GM18909 (cell line): ENCODE data around the gene ADCY1.
A peak's percentile ranks its signal among the peaks of the same experiment; 100 is the strongest.
"Not testable (repeated sequence)": the region's sequence is repeated elsewhere in the genome, so short reads cannot be mapped to it uniquely, and the experiment has no call there.

ENCODE experiments used
- ATAC-seq: cut with Tn5 transposase; IDR thresholded peaks from one replicate; pipeline ENCODE4 v1.9.1; 2021; ENCODE audit warnings: mild to moderate bottlenecking; ENCODE audit not compliant: unreplicated experiment, poor library complexity

The ADCY1 gene

DNA sequence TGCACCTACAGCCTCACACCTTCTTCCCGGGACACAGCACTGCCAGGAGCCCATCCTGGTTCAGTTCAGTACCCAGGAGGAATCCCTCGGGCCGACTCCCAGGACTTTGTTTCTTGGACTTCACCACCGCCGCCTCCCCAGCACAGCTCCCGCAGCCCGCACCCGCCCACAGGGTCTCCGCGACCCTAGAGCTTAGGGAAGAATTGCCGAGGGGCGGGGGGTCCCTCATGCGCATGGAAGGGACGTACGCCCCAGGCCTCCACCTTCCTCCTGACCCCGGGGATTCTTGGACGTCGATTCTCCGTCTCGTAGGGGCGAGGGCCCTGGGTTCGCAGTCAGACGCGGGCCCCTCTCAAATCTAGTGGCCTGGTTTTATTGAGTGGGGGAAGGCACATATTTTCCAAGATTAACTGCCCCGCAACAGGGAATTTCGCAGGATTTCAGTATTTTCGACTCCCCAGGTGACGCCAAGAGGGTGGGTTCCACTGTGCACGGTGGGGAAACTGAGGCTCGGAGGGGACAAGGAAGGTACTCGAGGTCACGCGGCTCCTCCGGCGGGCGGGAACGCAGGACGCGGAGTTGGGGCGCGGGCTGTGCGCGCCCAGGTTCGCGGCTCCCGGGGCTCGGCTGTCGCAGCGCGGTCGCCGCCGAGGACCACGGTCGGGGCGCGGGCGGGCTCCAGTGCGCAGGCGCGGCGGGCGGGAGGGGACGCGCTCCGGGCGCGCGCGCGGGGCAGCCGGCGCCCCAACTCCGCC is at the start of gene ADCY1:
Gene ADCY1, plus strand, starts transcription at position 708 of the 755 bp plus-strand sequence. CDS start 176 bp downstream, outside the sequence.
- peak; percentile 21 for ATAC-seq

DNA sequence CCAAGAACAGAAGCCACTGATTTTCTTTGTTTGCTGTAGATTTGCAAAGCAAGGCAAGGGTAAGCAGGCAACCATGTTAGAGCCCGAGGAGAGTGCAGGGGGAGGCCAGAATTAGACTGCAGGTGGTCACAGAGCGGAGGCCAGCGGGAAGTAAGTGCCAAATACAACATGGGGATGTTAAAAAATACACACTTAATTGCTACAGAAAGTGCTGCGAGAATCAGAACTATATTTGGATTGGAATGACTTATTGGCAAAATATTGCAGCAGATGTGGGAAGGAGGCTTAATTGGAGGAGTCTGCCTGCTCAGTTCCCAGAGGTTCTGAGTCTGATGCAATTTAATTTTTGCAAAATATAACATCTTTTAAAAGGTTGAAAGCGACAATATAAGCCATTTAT is 49.7 kb upstream of the ADCY1 start:
- no peak for ATAC-seq

DNA sequence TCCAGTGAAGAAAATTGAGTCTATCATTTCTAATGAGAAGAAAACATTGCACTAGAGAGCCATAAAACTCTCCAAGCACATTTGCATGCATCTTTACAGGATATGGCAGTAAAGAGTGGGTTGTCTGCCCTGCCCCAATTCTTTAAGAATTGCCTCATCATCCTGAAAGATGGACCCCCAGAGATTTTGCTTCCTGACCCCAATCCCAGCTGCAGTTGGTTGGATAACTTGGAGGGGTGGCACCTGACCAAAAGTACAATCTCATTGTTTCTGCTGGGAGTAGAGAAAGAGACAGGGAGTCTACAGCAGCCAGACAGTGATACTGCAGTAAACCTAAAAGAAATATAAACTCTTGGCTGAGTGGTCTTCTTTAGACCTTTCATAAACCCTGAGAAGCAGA is 49.1 kb upstream of the ADCY1 start:
- ATAC-seq, result no peak

DNA sequence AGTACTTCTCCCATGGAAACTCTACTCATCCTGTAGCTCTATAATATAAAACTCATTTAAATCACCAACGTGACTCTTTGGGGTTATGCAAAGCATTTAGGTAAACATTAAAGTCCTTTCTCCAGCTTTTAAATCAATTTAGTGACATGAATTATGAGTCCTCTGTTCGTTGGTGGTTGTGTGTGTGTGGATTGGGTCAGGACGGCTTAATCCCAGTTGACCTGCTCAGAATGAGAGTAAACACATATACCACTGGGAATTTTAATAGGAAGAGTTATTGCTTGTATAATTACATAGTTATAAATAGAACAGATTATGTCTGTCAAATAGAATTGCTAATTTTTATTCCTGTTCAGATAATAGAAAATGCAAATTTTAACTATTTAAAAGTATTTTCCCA is 30.7 kb upstream of the ADCY1 start:
- no peak for ATAC-seq

DNA sequence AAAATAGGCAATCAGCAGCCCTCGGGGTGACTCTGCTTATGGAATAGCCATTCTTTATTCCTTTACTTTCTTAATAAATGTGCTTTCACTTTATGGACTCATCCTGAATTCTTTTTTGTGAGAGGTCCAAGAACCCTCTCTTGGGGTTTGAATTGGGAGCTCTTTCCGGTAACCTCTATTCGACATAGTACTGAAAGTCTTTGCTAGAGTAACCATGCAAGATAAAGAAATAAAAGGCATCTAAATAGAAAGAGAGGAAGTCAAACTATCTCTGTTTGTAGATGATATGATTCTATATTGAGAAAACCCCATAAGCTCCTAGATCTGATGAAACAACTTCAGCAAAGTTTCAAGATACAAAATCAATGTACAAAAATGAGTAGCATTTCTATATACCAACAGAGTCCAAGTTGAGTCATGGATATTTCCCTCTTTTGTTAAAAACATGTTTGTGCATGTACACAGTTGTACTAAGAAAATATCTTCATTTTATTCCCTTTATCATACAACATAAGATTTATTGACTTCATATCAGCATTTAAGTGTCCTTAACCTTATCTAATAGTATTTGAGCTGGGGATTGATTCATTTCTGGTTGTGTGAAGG is 29.0 kb upstream of the ADCY1 start:
- not testable (repeated sequence) for ATAC-seq

DNA sequence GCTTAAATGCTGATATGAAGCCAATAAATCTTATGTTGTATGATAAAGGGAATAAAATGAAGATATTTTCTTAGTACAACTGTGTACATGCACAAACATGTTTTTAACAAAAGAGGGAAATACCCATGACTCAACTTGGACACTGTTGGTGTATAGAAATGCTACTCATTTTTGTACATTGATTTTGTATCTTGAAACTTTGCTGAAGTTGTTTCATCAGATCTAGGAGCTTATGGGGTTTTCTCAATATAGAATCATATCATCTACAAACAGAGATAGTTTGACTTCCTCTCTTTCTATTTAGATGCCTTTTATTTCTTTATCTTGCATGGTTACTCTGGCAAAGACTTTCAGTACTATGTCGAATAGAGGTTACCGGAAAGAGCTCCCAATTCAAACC is 25.3 kb upstream of the ADCY1 start:
- not testable (repeated sequence) for ATAC-seq

DNA sequence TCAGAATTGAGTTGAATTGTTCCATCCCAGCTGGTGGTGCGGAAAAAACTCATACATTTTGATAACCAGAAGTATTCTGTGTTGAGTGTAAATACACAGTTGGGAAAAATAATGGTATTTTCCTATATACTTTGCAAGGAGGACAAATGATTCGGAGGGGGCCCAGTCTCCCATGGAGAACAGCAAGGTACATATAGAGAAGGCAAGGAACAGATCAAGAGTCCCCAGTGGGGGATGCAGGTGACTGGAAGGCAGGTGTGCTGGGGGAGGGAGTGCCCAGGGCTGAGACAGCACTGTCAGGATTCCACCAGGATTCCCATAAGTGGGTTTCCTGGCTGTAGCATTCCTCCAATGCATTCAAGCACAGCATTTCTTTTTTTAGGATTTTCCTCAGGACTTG is 10.8 kb upstream of the ADCY1 start:
- no peak for ATAC-seq

DNA sequence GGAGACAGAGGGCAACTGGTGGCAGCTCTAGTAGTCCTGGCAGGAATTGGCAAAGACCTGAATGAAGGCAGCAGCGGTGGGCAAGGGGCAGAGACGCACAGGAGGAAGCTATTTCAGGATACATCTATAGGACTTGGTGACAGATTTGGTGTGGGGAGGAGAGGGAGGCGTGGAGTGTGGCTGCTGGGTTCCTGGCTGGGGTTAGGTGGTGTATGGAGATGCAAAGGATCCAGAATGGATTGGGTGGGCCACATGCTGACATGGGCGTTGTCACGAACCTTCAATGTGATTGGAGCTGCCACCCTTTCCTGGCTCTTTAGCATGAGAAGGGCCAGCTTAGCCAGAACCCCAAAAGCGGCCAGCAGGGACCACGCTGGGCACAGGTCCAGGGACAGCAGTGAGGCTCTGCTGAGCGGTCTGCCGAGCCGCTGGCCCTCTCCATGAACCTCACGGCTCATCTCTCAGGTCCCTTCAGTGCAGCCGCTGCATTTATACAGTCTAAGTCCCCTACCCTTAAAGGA is 10.2 kb upstream of the ADCY1 start:
- no peak for ATAC-seq

DNA sequence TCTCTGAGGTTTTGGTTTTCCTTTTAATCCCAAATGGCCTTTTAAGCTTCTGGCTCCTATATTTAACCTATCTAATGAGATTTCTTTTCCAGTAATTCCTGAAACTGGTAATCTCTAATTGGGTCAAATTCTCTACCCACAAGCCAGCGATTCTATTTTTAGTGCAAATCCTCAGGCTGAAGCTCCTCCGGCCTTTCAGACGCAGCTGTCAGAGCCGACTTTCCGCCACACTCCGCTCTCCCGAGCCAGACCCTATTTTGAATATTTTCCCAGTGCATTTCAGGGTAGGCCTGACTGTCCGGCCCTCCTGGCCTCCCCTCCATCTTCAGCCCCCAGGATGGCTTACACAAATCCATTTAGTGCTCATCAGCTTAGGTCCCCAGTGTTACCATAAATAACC is 9.7 kb upstream of the ADCY1 start:
- ATAC-seq, result no peak

DNA sequence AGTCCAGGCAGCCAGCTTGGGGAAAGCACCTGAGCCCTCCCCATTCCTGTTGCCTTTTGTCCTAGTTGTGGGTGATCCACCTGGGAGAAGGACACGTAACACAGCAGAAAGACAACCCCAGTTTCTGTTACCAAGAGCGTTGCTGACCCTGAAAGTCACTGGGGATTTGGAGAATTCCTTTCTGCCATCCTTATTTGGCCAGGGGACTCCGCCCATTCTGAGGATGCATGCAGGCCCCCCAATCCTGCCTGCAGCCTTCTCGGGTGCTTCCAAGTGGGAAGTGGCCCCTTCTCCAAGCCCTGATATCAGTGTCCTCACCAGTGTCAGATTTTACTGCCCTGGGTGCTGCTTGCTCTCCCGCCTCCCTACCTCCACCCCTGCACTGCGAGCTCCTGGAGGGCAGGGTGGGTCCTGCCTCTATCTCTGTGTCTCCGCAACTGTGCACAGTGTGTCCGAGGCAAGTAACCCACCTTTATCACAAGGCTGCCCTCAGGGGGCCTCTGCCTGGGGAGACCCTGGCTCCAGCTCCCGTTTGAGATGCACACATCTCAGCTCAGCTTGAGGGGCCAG is 9.2 kb upstream of the ADCY1 start:
- no peak for ATAC-seq

DNA sequence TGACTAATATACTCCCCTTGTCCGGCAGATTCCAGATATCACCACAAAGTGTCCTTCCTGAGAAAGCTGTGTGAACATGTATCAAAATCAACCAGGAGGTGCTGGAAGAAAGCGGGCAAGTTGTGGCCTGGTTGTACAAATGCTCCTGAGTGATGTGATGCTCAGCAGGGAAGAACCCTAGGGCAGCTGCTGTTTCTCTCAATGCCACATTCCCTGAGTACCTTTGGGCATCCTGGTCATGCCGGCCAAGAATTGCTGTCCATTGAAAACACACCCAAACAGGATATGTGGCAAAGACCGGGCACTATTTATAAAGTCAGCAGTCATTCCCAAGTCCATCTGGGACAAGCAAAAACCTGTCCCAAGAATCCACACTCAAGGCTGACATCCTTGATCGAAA is 7.8 kb upstream of the ADCY1 start:
- no peak for ATAC-seq

DNA sequence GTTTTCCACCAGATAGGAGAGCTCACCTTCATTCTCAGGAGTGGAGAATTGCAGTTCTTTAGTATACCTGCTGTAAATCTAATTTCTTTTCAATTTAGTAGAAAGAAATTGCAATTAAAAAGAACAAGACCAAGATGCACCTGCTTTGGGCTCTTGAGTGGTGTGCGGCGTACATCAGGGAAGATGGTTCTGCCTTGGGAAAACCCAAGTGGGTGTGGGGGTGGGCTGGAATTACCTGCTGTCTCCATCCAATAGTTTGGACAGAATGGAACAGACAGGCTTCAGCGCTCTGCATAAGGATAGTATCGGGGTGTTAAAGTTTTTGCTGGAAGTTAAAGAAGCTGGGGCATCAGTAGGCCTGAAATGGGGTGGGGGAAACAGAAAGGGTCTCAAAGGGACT is 7.2 kb upstream of the ADCY1 start:
- no peak for ATAC-seq

DNA sequence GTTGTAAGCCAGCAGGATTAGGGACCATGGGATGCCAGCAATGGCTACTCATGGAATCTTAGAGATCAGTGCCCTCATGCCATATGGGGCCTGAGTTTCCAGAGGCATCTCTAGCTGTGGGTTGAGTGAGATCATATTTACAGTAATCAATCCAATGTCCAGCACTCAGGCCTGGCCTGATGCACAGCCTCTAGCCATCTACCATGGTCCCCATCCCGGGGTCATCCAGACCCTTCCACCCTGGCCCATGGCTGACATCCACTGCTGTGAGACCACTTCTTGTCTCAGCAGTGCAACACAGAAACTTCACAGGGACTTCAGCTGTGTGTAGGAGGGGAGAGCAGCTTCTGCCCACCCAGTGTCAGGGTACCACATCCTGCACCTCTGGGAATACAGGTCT is 6.5 kb upstream of the ADCY1 start:
- ATAC-seq, result no peak

DNA sequence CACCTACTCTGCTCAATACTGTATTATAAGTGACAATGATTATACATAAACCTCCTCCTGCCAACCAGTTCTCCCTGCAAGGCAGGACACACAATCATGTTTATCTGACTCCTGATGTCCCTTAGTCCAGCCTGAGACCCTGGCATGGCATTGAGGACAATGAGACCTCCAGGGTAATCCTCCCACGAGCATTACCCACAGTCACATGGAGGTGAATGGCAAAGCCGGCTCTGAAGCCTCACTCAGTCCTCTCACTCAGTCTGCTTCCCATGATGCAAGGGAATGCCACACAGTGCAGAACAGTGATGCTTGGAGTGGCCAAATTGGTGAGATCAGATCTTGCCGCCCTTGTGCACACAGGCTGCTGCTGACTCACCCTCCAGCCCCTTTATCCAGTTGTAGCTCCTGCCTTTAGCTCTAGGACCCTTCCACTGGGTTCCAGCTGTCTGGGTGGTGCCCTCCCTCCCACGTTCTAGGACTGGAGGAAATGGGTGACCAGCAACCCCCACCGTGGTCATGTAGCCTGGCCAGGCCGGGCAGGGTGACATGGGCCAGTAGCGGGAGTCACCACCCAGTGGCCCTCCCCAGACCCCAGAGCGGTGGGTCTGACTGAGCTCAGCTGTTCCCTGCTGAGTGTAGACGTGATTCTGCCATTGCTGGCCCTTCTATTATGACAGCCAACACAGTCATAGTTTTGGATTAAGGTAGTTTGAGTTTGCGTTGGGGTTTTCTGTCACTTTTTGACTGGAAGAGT is 5.5 kb upstream of the ADCY1 start:
- ATAC-seq, result no peak

DNA sequence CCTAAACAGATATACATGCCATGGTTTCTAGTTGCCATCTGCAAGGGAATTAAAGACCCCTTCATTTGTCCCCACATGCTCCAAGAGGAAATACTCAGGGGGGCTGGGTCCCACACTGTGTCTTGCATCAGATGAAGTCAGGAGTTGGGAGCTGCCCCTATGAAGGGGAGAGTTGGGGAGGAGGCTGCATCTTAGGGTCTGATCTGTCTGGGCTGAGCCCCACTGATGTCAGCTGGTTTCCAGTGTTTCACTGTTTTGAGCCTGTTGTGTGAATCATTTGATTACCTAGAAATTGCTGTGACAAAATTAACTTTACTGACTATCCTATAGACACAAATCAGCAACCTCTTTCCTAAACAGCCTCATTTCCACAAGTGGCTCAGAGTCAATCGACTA is 4.9 kb upstream of the ADCY1 start:
- no peak for ATAC-seq

DNA sequence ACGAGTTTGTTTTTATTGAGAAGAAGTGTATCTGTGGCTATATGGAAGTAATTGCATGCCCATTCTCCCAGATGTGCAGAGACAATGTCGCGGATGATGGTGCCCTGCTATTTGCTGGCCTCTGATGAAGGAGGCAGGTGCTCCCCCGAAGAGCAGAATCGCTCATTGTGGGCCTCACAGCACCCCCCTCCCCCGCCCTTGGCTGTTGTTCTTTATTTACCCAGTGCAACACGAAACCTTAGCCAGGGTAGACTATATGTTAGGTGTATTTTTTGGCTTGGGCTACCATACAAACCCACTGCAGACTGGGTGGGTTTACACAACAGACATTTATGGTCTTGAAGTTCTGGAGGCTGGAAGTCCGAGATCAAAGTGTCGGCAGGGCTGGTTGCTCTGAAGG is 3.4 kb upstream of the ADCY1 start:
- ATAC-seq, result no peak

DNA sequence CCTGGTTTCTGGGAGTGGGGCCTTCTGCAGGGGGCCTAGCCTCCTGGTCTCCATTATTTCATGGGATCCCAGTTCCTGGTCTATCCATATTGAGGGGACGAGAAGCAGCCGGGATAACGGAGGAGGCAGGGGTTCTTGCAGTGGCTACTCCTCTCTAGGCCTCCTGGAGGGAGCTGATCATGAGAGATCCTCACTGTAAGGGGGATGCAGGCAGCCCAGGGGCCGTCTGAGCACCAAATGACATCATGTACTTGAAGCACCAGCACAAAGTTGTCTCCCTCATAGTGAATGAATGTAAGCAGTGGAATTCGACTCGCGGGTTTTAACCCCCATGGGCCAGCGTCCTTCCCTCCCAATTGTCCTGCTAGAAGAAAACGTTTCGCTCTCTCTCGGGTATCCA is 964 bp upstream of the ADCY1 start:
- no peak for ATAC-seq

DNA sequence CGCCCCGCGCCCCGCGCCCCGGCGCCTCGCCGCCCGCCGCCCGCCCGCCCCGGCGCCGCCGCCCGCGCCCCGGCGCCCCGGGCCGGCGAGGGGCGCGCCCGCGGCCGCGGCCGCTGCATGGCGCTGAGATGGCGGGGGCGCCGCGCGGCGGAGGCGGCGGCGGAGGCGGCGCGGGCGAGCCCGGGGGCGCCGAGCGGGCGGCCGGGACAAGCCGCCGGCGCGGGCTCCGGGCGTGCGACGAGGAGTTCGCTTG is 174 bp downstream of the ADCY1 start:
- ATAC-seq, result no peak

DNA sequence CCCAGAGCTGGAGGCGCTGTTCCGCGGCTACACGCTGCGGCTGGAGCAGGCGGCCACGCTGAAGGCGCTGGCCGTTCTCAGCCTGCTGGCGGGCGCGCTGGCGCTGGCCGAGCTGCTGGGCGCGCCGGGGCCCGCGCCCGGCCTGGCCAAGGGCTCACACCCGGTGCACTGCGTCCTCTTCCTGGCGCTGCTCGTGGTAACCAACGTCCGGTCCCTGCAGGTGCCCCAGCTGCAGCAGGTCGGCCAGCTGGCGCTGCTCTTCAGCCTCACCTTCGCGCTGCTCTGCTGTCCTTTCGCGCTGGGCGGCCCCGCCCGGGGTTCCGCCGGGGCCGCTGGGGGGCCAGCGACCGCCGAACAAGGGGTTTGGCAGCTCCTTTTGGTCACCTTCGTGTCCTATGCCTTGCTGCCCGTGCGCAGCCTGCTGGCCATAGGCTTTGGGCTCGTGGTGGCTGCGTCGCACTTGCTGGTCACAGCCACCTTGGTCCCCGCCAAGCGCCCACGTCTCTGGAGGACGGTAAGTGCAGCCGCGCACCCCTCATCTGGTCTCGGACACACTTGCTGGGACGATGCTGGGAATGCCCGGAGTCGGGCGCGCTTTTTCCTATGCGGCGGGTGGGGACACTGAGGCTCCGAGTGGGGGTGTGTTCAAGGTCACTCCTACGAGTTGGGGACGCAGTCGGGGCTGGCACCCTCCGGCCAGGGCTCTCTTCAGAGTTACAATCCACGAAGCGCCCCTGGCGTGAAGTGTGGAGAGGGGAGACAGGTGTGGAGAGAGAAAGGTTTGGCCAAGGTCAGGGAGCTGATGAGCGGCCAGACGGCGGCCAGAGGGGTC is 717 bp downstream of the ADCY1 start:
- ATAC-seq, result peak; percentile 48

DNA sequence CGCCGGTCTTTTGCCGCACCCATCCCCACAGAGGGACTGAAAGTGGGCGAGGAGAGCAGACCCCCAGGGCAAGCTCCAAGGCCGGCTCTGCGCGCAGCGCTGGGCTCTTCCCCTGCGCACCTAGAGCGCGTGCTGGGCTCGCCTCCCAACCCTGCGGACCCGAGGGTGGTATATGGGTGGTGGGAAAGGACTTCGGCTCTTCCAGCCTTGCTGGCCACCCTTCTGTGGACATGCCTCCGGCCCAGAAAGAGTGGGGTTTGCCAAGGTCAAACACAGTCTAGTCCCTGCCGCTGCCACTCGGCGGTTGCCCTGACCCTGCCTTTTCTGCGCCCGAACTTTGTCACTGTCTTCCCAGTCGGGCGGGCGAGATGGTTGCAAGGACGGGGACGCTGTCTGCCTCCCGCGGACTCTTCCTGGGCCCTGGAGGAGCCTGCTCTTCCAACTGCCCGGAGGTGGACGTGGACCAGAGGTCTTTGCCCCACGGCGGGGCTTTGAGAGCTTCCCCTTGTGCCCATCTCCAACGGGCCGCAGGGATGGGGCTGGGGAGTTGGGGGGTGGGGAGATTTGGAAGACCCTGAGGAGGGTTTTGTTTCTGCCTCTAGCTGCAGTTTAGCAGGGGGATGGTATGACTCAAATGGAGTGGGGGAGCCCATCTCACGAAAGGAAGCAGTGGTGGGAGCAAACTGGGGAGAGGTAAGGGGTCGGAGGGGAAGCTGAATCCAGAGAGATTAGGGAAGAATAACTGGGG is 1.5 kb downstream of the ADCY1 start:
- no peak for ATAC-seq
